OCI-LY3 (cell line): Measurements from ENCODE around the gene SUPT3H.

Experiments
- EZH2phosphoT487 ChIP-seq: fragments of 200-600 bp; shearing (Covaris generic); IDR thresholded peaks from 2 replicates; pipeline ENCODE4 v1.6.1; 2018; ENCODE audit warnings: antibody characterized with exemption, mixed run types, low read depth
- TF ChIP-seq, protein P1 (sequence below): fragments of 200-600, 300-600 bp; sonication (generic); IDR thresholded peaks from 2 replicates; pipeline ENCODE4 v1.5.1; 2014; ENCODE audit warnings: antibody characterized with exemption, low read length, low read depth

DNA sequence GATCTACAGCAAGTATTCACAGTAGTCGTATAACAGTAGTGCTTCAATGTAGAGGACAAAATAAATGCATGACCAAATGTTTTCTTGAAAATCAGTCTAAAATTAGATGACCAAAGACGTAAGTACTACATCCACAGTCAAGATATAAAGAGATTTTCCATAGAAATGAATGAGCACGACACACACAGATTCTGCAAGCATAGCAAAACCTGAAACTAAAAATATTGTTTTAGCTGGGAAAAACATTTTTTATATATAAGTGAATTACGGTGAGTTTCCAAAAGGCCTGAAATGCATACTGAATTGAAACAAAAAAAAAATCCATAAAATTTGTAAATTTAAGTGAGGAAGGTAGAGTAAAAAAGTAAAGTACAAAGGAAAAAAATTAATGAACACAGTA is 217.4 kb downstream of the SUPT3H start:
- TF ChIP-seq, protein P1, sequence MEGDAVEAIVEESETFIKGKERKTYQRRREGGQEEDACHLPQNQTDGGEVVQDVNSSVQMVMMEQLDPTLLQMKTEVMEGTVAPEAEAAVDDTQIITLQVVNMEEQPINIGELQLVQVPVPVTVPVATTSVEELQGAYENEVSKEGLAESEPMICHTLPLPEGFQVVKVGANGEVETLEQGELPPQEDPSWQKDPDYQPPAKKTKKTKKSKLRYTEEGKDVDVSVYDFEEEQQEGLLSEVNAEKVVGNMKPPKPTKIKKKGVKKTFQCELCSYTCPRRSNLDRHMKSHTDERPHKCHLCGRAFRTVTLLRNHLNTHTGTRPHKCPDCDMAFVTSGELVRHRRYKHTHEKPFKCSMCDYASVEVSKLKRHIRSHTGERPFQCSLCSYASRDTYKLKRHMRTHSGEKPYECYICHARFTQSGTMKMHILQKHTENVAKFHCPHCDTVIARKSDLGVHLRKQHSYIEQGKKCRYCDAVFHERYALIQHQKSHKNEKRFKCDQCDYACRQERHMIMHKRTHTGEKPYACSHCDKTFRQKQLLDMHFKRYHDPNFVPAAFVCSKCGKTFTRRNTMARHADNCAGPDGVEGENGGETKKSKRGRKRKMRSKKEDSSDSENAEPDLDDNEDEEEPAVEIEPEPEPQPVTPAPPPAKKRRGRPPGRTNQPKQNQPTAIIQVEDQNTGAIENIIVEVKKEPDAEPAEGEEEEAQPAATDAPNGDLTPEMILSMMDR: no peak
- no peak for TF ChIP-seq EZH2phosphoT487
